ENCODE results near the gene GJD3.

GRCh38 chr17:40351359-40352236, 12.9 kb downstream of the GJD3 start:
- no peak for TF ChIP-seq CTCF (IDR thresholded peaks at IDR 0.05)
- no peak for TF ChIP-seq POLR2A (IDR thresholded peaks at IDR 0.05)
